ENCODE measurements around the gene TTLL8.

The TTLL8 gene

DNA sequence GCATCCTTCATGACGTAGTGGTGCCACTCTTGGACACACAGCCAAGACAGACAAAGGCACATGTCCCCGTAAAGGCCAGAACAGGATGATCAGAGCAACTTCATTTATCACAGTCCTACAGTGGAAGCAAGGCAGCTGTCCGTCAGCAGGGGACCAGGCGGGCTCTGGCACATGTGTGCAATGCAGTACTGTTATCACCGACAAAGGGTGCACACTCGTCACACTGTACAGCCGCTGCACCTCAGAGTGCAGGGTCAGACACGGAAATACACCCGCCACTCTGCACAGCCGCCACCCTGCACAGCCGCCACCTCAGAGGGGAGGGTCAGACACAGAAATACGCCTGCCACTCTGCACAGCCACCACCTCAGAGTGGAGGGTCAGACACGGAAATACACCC lies 32.1 kb downstream of the TTLL8 start:
- TF ChIP-seq FOXP2 (optimal IDR thresholded peaks at IDR 0.05; ENCODE audit: borderline replicate concordance, extremely low read depth, extremely low read length, insufficient read depth), result no peak
- TF ChIP-seq, protein P1, sequence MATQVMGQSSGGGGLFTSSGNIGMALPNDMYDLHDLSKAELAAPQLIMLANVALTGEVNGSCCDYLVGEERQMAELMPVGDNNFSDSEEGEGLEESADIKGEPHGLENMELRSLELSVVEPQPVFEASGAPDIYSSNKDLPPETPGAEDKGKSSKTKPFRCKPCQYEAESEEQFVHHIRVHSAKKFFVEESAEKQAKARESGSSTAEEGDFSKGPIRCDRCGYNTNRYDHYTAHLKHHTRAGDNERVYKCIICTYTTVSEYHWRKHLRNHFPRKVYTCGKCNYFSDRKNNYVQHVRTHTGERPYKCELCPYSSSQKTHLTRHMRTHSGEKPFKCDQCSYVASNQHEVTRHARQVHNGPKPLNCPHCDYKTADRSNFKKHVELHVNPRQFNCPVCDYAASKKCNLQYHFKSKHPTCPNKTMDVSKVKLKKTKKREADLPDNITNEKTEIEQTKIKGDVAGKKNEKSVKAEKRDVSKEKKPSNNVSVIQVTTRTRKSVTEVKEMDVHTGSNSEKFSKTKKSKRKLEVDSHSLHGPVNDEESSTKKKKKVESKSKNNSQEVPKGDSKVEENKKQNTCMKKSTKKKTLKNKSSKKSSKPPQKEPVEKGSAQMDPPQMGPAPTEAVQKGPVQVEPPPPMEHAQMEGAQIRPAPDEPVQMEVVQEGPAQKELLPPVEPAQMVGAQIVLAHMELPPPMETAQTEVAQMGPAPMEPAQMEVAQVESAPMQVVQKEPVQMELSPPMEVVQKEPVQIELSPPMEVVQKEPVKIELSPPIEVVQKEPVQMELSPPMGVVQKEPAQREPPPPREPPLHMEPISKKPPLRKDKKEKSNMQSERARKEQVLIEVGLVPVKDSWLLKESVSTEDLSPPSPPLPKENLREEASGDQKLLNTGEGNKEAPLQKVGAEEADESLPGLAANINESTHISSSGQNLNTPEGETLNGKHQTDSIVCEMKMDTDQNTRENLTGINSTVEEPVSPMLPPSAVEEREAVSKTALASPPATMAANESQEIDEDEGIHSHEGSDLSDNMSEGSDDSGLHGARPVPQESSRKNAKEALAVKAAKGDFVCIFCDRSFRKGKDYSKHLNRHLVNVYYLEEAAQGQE (IDR thresholded peaks at IDR 0.05; ENCODE audit: insufficient read depth in 1 of 2, low read depth in 2 of 2, low read length in 2 of 2), result no peak
- no peak for TF ChIP-seq TAF1 (IDR thresholded peaks at IDR 0.05; ENCODE audit: borderline replicate concordance, insufficient read depth, low read length)
- no peak for TF ChIP-seq SIN3A (IDR thresholded peaks at IDR 0.05; ENCODE audit: borderline replicate concordance, insufficient read depth, low read length)
- TF ChIP-seq POLR2AphosphoS5 (IDR thresholded peaks at IDR 0.05; ENCODE audit: low read depth, low read length), result no peak

DNA sequence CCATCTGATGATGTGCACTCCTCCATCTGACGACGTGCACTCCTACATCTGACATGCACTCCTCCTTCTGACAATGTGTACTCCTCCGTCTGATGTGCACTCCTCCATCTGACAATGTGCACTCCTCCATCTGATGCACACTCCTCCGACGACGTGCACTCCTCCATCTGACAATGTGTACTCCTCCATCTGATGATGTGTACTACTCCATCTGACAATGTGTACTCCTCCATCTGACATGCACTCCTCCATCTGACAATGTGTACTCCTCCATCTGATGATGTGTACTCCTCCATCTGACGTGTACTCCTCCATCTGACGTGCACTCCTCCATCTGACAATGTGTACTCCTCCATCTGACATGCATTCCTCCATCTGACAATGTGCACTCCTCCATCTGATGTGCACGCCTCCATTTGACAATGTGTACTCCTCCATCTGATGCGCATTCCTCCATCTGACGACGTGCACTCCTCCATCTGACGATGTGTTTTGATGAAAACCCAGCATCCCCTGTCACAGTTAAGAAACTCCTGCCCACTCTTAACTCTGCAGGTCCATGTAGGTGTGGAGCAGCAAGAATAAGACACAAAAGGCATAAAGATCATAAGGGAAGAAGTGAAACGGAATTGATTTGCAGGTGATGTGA lies 35.8 kb downstream of the TTLL8 start:
- TF ChIP-seq FOXP2 (optimal IDR thresholded peaks at IDR 0.05; ENCODE audit: borderline replicate concordance, extremely low read depth, extremely low read length, insufficient read depth), result no peak
- TF ChIP-seq SIN3A (IDR thresholded peaks at IDR 0.05; ENCODE audit: borderline replicate concordance, insufficient read depth, low read length), result no peak
- TF ChIP-seq, protein P1 (IDR thresholded peaks at IDR 0.05; ENCODE audit: insufficient read depth in 1 of 2, low read depth in 2 of 2, low read length in 2 of 2), result no peak
- no peak for TF ChIP-seq TAF1 (IDR thresholded peaks at IDR 0.05; ENCODE audit: borderline replicate concordance, insufficient read depth, low read length)
- no peak for TF ChIP-seq POLR2AphosphoS5 (IDR thresholded peaks at IDR 0.05; ENCODE audit: low read depth, low read length)

DNA sequence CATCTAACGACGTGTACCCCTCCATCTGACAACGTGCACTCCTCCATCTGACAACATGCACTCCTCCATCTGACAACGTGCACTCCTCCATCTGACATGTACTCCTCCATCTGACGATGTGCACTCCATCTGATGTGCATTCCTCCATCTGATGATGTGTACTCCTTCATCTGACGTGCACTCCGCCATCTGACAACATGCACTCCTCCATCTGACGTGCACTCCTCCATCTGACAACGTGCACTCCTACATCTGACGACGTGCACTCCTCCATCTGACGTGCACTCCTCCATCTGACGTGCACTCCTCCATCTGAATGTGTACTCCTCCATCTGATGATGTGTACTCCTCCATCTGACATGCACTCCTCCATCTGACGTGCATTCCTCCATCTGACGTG lies 37.5 kb downstream of the TTLL8 start:
- TF ChIP-seq POLR2AphosphoS5 (IDR thresholded peaks at IDR 0.05; ENCODE audit: low read depth, low read length) (no peak), FOXP2 (optimal IDR thresholded peaks at IDR 0.05; ENCODE audit: borderline replicate concordance, extremely low read depth, extremely low read length, insufficient read depth) (no peak)
- TF ChIP-seq, protein P1 (IDR thresholded peaks at IDR 0.05; ENCODE audit: insufficient read depth in 1 of 2, low read depth in 2 of 2, low read length in 2 of 2), result no peak

DNA sequence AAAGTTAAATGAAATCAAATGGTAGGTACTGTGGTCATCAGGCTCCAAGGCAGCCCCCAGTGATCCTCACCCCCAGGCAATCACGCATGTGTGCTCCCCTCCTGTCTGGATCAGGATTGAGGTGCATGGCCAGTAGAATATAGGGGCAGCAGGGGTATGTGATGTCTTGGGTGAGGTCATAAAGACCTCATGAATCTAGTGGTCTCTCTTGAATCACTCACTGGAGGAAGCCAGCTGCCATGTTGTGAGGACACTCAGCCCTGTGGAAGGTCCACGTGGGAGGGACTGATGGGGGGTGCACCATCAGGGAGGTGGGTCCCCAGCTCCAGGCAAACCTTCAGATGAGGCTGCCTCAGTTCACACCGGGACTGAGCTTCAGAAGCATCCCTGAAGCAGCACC lies 38.8 kb downstream of the TTLL8 start:
- TF ChIP-seq TAF1 (IDR thresholded peaks at IDR 0.05; ENCODE audit: borderline replicate concordance, insufficient read depth, low read length) (no peak), POLR2AphosphoS5 (IDR thresholded peaks at IDR 0.05; ENCODE audit: low read depth, low read length) (no peak)
- TF ChIP-seq, protein P1 (IDR thresholded peaks at IDR 0.05; ENCODE audit: insufficient read depth in 1 of 2, low read depth in 2 of 2, low read length in 2 of 2), result no peak

All from PFSK-1 (cell line).